GM12892 (cell line): ENCODE results near the gene VWA8.

Experiments used
- POLR2A ChIP-seq: IDR thresholded peaks from 2 replicates; pipeline ENCODE4 v1.6.1; 2011; ENCODE audit warnings: low read depth, low read length, control low read depth
- POLR2AphosphoS5 ChIP-seq: IDR thresholded peaks from 2 replicates; pipeline ENCODE4 v1.6.1; 2011; ENCODE audit warnings: low read depth, low read length, control low read depth
- TAF1 ChIP-seq: IDR thresholded peaks from 2 replicates; pipeline ENCODE4 v1.6.1; 2011; ENCODE audit warnings: low read depth, mild to moderate bottlenecking, control low read depth, low read length, borderline replicate concordance

- TF ChIP-seq POLR2A = no peak
- no peak for TF ChIP-seq POLR2AphosphoS5
- no peak for TF ChIP-seq TAF1
Observed at GRCh38 chr13:41701676-41702075, 259.2 kb downstream of the VWA8 start.
